Kidney epithelial cell (primary cell): ENCODE results near the gene WRAP73. TPM values are rescaled to one million over a fixed set of nuclear protein-coding genes. Genes with fewer than 3 reads are reported as not detected.
"Not testable (repeated sequence)": the region's sequence is repeated elsewhere in the genome, so short reads cannot be mapped to it uniquely, and the experiment has no call there.

ENCODE experiments used
- DNase-seq: peaks from one replicate; pipeline ENCODE4 v3.0.0-alpha.2; 2010; ENCODE audit warnings: low read depth
- H3K27me3 ChIP-seq: 2 replicates; pipeline ENCODE4 v1.6.0; 2011; ENCODE audit warnings: low read length; ENCODE audit not compliant: control insufficient read depth, insufficient read depth
- H3K36me3 ChIP-seq: 2 replicates; pipeline ENCODE4 v1.5.1; 2011; ENCODE audit warnings: low read length; ENCODE audit not compliant: control insufficient read depth, insufficient read depth
- H3K4me3 ChIP-seq: 2 replicates; pipeline ENCODE4 v1.5.1; 2011; ENCODE audit warnings: low read depth, mild to moderate bottlenecking, control low read depth, low read length
- total RNA-seq: library from RNA; depleted of rRNA; stranded (reverse); fragments of >200 nt; gene quantifications from 2 replicates; pipeline ENCODE4 v1.2.3, GENCODE V29; 2015
- TF ChIP-seq, protein P1 (sequence below): IDR thresholded peaks from 2 replicates; pipeline ENCODE4 v1.5.1; 2011; ENCODE audit warnings: mild to moderate bottlenecking, moderate library complexity, low read length, control low read depth, inconsistent platforms; ENCODE audit not compliant: insufficient read depth, poor library complexity, severe bottlenecking

The WRAP73 gene
- total RNA-seq, 1 donor from 2014 or later, result 35.2 TPM

DNA sequence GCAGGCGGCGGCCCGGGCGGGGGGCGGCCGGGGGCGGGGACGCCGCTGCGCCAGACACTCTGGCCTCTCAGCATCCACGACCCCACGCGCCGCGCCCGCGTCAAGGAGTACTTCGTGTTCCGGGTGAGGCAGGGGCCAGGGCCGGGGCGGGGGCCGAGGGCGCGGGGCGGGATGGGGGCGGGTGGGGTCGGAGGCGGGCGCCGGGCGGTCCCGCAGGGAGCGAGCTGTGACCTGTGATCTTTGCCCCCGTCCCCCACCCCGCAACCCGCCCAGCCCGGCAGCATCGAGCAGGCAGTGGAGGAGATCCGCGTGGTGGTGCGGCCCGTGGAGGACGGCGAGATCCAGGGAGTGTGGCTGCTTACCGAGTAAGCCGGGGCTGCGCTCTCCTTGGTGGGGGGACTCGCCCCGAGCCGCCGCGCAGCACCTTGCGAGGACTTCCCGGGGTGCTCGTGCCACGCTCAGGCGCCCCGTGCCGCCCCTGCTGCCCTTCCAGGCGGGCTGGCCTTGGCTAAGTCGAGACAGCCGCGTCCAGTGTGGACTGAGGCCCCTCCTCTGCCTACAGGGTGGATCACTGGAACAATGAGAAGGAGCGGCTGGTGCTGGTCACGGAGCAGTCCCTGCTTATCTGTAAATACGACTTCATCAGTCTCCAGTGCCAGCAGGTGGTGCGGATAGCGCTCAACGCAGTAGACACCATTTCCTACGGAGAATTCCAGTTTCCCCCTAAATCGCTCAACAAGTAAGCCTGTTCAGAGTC, 24.6 kb downstream of the WRAP73 start:
- DNase-seq, result no peak
- Histone ChIP-seq H3K4me3 (peak overlapping the region; percentile 76), H3K27me3 (no peaks in the 10 kb centered on the region), H3K36me3 (no peaks in the 10 kb centered on the region)
- TF ChIP-seq, protein P1, sequence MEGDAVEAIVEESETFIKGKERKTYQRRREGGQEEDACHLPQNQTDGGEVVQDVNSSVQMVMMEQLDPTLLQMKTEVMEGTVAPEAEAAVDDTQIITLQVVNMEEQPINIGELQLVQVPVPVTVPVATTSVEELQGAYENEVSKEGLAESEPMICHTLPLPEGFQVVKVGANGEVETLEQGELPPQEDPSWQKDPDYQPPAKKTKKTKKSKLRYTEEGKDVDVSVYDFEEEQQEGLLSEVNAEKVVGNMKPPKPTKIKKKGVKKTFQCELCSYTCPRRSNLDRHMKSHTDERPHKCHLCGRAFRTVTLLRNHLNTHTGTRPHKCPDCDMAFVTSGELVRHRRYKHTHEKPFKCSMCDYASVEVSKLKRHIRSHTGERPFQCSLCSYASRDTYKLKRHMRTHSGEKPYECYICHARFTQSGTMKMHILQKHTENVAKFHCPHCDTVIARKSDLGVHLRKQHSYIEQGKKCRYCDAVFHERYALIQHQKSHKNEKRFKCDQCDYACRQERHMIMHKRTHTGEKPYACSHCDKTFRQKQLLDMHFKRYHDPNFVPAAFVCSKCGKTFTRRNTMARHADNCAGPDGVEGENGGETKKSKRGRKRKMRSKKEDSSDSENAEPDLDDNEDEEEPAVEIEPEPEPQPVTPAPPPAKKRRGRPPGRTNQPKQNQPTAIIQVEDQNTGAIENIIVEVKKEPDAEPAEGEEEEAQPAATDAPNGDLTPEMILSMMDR, result no peak

DNA sequence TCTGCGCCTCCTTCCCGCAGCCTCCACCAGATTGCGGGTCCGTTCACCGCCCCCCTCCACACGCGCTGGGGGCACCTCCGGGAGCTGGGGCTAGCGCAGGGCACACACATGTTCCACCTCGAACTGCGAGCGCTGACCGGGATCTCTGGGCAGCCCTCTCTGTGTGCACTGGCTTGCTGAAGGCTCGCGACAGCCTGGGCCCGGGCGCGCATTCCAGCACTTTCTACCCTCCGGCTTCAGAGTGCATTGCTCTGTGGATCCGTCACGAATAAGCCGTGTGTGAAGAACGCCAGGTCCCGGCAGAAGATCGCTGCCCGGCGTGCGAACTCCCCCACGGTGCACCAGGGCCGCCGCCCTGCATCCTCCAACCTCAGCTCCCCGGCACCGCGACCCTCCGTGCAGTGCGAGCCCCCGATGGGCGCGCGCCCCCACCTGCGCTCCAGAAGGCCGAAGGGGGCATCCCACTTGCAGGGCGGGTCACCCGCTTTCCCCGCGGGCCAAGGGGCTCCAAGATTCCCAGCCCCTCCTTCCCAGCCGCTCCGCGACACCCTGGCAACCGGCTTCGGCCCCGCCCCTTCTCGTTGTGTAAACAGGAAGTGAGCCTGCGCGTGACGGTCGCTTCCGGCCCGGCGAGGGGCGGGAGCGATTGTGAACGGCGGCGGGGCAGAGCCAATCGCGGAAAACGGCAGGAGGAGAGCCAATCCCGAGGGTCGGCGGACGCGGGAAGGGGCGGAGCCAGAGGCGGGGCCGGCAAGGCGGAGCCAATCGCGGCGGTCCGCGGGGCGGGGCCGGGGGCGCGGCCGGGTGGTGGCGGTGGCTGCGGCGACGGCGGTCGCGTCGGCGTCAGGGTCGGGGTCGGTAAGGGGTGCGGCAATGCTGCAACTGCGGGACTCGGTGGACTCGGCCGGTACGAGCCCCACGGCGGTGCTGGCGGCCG, 25.4 kb downstream of the WRAP73 start, which contains the start of gene TPRG1L:
TSS of gene TPRG1L (plus strand) at position 816 of the 937 bp plus-strand sequence. CDS start at position 874, 58 bp downstream.
- H3K36me3 ChIP-seq, result no peaks in the 10 kb centered on the region
- peak; percentile 76 for DNase-seq
- no peaks in the 10 kb centered on the region for H3K27me3 ChIP-seq
- TF ChIP-seq, protein P1, result no peak
- peak within 1 kb of the TSS; percentile 98 for H3K4me3 ChIP-seq

DNA sequence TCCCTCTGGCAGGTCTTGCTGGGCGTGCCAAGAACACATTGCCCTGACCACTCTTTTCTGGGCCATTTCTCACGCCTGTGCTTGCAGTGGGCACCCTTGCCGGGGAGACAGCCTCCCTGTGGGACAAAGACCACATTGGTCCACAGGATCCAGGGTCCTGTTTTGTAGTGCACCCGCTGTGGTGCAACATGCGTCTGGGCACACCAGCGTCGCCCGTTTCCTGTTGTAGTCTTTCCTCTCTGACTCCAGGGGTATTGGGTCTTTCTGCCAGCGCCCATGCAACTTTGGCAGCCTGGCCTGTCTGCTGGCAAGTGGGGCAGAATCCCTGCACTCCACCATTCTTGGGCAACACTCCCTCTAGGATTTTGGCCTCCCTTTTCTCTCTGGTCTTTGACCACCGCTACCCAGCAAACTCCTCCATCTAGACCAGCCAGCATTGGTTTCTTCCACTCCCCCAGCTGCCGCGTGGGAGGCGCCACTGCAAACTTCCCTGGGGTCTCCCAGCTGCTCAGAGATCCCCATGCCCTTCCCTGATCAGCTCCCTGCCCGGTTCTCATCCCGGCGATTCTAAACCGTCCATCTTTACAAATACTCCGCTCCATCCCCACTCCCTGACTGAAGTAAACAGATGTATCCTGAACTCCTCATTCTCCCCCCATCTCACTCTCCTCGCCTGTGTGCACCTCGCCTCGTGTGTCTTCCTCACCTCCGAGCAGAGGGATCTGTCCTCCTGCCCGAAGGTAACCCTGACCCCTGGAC, 26.3 kb downstream of the WRAP73 start:
- TF ChIP-seq, protein P1, result no peak

DNA sequence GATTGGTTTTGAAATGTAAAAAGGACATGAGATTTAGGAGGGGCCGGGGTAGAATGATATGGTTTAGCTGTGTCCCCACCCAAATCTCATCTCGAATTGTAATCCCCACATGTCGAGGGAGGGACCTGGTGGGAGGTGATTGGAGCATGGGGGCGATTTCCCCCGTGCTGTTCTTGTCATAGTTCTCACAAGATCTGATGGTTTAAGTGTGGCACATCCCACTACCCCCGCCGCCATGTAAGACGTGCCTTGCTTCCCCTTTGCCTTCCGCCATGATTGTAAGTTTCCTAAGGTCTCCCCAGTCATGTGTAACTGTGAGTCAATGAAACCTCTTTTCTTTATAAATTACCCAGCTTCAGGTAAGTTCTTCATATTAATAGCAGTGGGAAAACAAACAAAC, 27.8 kb downstream of the WRAP73 start:
- not testable (repeated sequence) for H3K36me3 ChIP-seq, H3K27me3 ChIP-seq, H3K4me3 ChIP-seq, DNase-seq

More for the DNA sequence above, 26.3 kb downstream of the WRAP73 start:
- DNase-seq, result no peak
- Histone ChIP-seq H3K27me3 (no peaks in the 10 kb centered on the region), H3K4me3 (peak overlapping the region; percentile 98), H3K36me3 (no peaks in the 10 kb centered on the region)

DNA sequence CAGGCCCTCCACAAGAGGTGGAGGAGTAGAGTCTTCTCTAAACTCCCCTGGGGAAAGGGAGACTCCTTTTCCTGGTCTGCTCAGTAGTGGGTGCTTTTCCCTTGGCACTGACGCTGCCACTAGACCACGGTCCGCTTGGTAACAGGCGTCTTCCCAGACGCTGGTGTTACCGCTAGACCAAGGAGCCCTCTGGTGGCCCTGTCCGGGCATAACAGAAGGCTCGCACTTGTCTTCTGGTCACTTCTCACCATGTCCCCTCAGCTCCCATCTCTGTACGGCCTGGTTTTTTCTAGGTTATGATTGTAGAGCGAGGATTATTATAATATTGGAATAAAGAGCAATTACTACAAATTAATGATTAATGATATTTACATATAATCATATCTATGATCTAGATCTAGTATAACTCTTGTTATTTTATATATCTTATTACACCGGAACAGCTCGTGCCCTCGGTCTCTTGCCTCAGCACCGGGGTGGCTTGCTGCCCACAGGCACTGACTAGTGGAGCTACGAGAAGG, 28.7 kb downstream of the WRAP73 start:
- not testable (repeated sequence) for H3K36me3 ChIP-seq, H3K27me3 ChIP-seq, H3K4me3 ChIP-seq, DNase-seq
- TF ChIP-seq, protein P1, result peak; percentile 62
